Mononuclear cell (primary cell): Measurements from ENCODE around the gene SPRY4. TPM values are rescaled to one million over a fixed set of nuclear protein-coding genes. Genes with fewer than 3 reads are reported as not detected.

Experiments used
- H3K27me3 ChIP-seq: 2 replicates; pipeline ENCODE4 v1.6.0; 2011; ENCODE audit warnings: low read length, control low read depth; ENCODE audit not compliant: insufficient read depth
- H3K4me1 ChIP-seq: 2 replicates; pipeline ENCODE4 v1.5.1; 2011; ENCODE audit warnings: mild to moderate bottlenecking, low read length, control low read depth; ENCODE audit not compliant: insufficient read depth
- H3K4me3 ChIP-seq: 2 replicates; pipeline ENCODE4 v1.5.1; 2011; ENCODE audit warnings: mild to moderate bottlenecking, low read length, moderate library complexity
- H3K9me3 ChIP-seq: 2 replicates; pipeline ENCODE4 v1.5.1; 2011; ENCODE audit warnings: low read depth, mild to moderate bottlenecking, control low read depth, low read length
- total RNA-seq: library from RNA; depleted of rRNA; stranded (reverse); fragments of >200 nt; gene quantifications from one replicate; pipeline ENCODE4 v1.2.3, GENCODE V29; 2012

Gene SPRY4
- total RNA-seq, 1 donor = not detected

- H3K9me3 ChIP-seq = no peaks in the 10 kb centered on the region
- no peak overlapping the region for H3K4me3 ChIP-seq
- H3K27me3 ChIP-seq = peaks cover under 1% of the 10 kb centered on the region
- peaks cover 20% of the 10 kb centered on the region for H3K4me1 ChIP-seq
Measured at GRCh38 chr5:142313682-142314081, 11.1 kb downstream of the SPRY4 start.

GRCh38 chr5:142313275-142313674 is 11.5 kb downstream of the SPRY4 start:
- H3K4me1 ChIP-seq = peaks cover 20% of the 10 kb centered on the region
- no peak overlapping the region for H3K4me3 ChIP-seq
- H3K27me3 ChIP-seq = no peaks in the 10 kb centered on the region
- H3K9me3 ChIP-seq = no peaks in the 10 kb centered on the region

- H3K4me1 ChIP-seq = peaks cover 20% of the 10 kb centered on the region
- no peaks in the 10 kb centered on the region for H3K9me3 ChIP-seq
- H3K4me3 ChIP-seq = no peak overlapping the region
- H3K27me3 ChIP-seq = no peaks in the 10 kb centered on the region
Measured at GRCh38 chr5:142312399-142312798, 12.4 kb downstream of the SPRY4 start.

- Histone ChIP-seq H3K4me3 (no peak overlapping the region), H3K27me3 (no peaks in the 10 kb centered on the region), H3K4me1 (peaks cover 16% of the 10 kb centered on the region), H3K9me3 (no peaks in the 10 kb centered on the region)
Measured at GRCh38 chr5:142311725-142312124, 13.1 kb downstream of the SPRY4 start.

GRCh38 chr5:142310803-142311202 is 14.0 kb downstream of the SPRY4 start:
- Histone ChIP-seq H3K4me1 (peaks cover 7% of the 10 kb centered on the region), H3K4me3 (no peak overlapping the region), H3K27me3 (no peaks in the 10 kb centered on the region), H3K9me3 (no peaks in the 10 kb centered on the region)

GRCh38 chr5:142309747-142310318 is 15.0 kb downstream of the SPRY4 start:
- H3K4me1 ChIP-seq = peaks cover 4% of the 10 kb centered on the region
- H3K9me3 ChIP-seq = no peaks in the 10 kb centered on the region
- H3K4me3 ChIP-seq = no peak overlapping the region

GRCh38 chr5:142308358-142308757 is 16.5 kb downstream of the SPRY4 start:
- Histone ChIP-seq H3K9me3 (no peaks in the 10 kb centered on the region), H3K27me3 (no peaks in the 10 kb centered on the region), H3K4me3 (no peak overlapping the region), H3K4me1 (no peaks in the 10 kb centered on the region)

More at GRCh38 chr5:142309747-142310318, 15.0 kb downstream of the SPRY4 start:
- no peaks in the 10 kb centered on the region for H3K27me3 ChIP-seq

GRCh38 chr5:142307146-142307890 is 17.5 kb downstream of the SPRY4 start:
- Histone ChIP-seq H3K4me1 (no peaks in the 10 kb centered on the region), H3K27me3 (no peaks in the 10 kb centered on the region), H3K9me3 (no peaks in the 10 kb centered on the region), H3K4me3 (no peak overlapping the region)

GRCh38 chr5:142306077-142306502 is 18.7 kb downstream of the SPRY4 start:
- Histone ChIP-seq H3K4me3 (no peak overlapping the region), H3K4me1 (no peaks in the 10 kb centered on the region), H3K9me3 (no peaks in the 10 kb centered on the region), H3K27me3 (no peaks in the 10 kb centered on the region)

- no peaks in the 10 kb centered on the region for H3K27me3 ChIP-seq
- H3K9me3 ChIP-seq = no peaks in the 10 kb centered on the region
- H3K4me3 ChIP-seq = no peak overlapping the region
- H3K4me1 ChIP-seq = no peaks in the 10 kb centered on the region
Measured at GRCh38 chr5:142305211-142305610, 19.6 kb downstream of the SPRY4 start.

- Histone ChIP-seq H3K4me3 (no peak overlapping the region), H3K27me3 (no peaks in the 10 kb centered on the region), H3K9me3 (no peaks in the 10 kb centered on the region), H3K4me1 (no peaks in the 10 kb centered on the region)
Measured at GRCh38 chr5:142304013-142304701, 20.7 kb downstream of the SPRY4 start.

- no peak overlapping the region for H3K4me3 ChIP-seq
- no peaks in the 10 kb centered on the region for H3K27me3 ChIP-seq
- no peaks in the 10 kb centered on the region for H3K4me1 ChIP-seq
- no peaks in the 10 kb centered on the region for H3K9me3 ChIP-seq
Measured at GRCh38 chr5:142303565-142303964, 21.3 kb downstream of the SPRY4 start.

GRCh38 chr5:142301540-142301939 is 23.3 kb downstream of the SPRY4 start:
- no peaks in the 10 kb centered on the region for H3K27me3 ChIP-seq
- H3K4me1 ChIP-seq = no peaks in the 10 kb centered on the region
- H3K9me3 ChIP-seq = no peaks in the 10 kb centered on the region
- no peak overlapping the region for H3K4me3 ChIP-seq

GRCh38 chr5:142300677-142301076 is 24.1 kb downstream of the SPRY4 start:
- no peak overlapping the region for H3K4me3 ChIP-seq

GRCh38 chr5:142298789-142299188 is 26.0 kb downstream of the SPRY4 start:
- H3K27me3 ChIP-seq = no peaks in the 10 kb centered on the region
- no peaks in the 10 kb centered on the region for H3K4me1 ChIP-seq
- H3K4me3 ChIP-seq = no peak overlapping the region
- H3K9me3 ChIP-seq = no peaks in the 10 kb centered on the region

More at GRCh38 chr5:142300677-142301076, 24.1 kb downstream of the SPRY4 start:
- Histone ChIP-seq H3K4me1 (no peaks in the 10 kb centered on the region), H3K27me3 (no peaks in the 10 kb centered on the region), H3K9me3 (no peaks in the 10 kb centered on the region)
